Aorta (tissue), 5 donors: ENCODE data around the gene UBE2O. TPM values are rescaled to one million over a fixed set of nuclear protein-coding genes. Genes with fewer than 3 reads are reported as not detected.

Experiments
- ATAC-seq: fragments of 200-7000 bp; cut with Tn5 transposase; one replicate; pipeline ENCODE4 v1.9.1; 2022; ENCODE audit warnings: moderate library complexity; ENCODE audit not compliant: low FRiP score
- DNase-seq, 2 donors: peaks; one replicate each; pipeline ENCODE4 v3.0.0-alpha.2; 2020
- H3K27ac ChIP-seq, 2 donors: one replicate each; pipeline ENCODE4 v1.5.1; 2013; ENCODE audit warnings: low read length in 2 of 2, mild to moderate bottlenecking in 2 of 2, moderate library complexity in 2 of 2, control low read depth in 1 of 2, inconsistent platforms in 1 of 2, low read depth in 1 of 2
- H3K27me3 ChIP-seq, 2 donors: one replicate each; pipeline ENCODE4 v1.6.1; 2013; ENCODE audit warnings: control low read depth in 1 of 2, low read length in 1 of 2, mild to moderate bottlenecking in 1 of 2, moderate library complexity in 1 of 2; ENCODE audit not compliant: insufficient read depth in 2 of 2, control insufficient read depth in 1 of 2
- H3K36me3 ChIP-seq, 2 donors: one replicate each; pipeline ENCODE4 v1.6.1; 2013; ENCODE audit warnings: control low read depth in 1 of 2, low read length in 1 of 2, mild to moderate bottlenecking in 1 of 2; ENCODE audit not compliant: insufficient read depth in 2 of 2, control insufficient read depth in 1 of 2
- H3K4me1 ChIP-seq, 2 donors: one replicate each; pipeline ENCODE4 v1.6.1; 2013; ENCODE audit warnings: low read length in 2 of 2, control low read depth in 1 of 2, mild to moderate bottlenecking in 1 of 2, moderate library complexity in 1 of 2; ENCODE audit not compliant: insufficient read depth in 2 of 2, control insufficient read depth in 1 of 2
- H3K4me3 ChIP-seq, 2 donors: one replicate each; pipeline ENCODE4 v1.5.1; 2013; ENCODE audit warnings: low read length in 2 of 2, control low read depth in 1 of 2, mild to moderate bottlenecking in 1 of 2
- H3K9me3 ChIP-seq: one replicate; pipeline ENCODE4 v1.6.1; 2013; ENCODE audit warnings: mild to moderate bottlenecking, low read length; ENCODE audit not compliant: control insufficient read depth
- WGBS, 2 donors: extraction: QIAGEN DNeasy Blood & Tissue Kit; methylation state at CpG; one replicate each; pipeline ENCODE4 v1.1.7; 2013; 5-methylcytosine and 5-hydroxymethylcytosine counted together
- intact Hi-C, 2 donors: fragments of 100-400 bp; cut with DNase I; formaldehyde crosslinking; loops; one replicate each; pipeline versions ENCODE4 v1.14.2 to v1.15.0; 2022
- polyA plus RNA-seq, 2 donors: library from polyadenylated mRNA; stranded (reverse); fragments of 200-250 nt; gene quantifications; one replicate each; pipeline ENCODE4 v1.2.3, GENCODE V29; 2013
- total RNA-seq, 2 donors: library from RNA; stranded (reverse); fragmentation: NEBNext Ultra II Directional; extraction: Animal tissue kit (Norgen Biotek cat#: 25700); gene quantifications; one replicate each; pipeline ENCODE4 v1.2.1, GENCODE V29; 2021
- donor health status: healthy with polysubstance abuse.
- donor health status: Bipolar disorder and iron deficiency.
- donor health status: DM: no; HTN: no; CAD: no.
- donor health status: DM: no; HTN: no; CAD: no.
- donor health status: DM: yes; HTN: yes; CAD: no.

UBE2O gene
- total and polyA plus RNA-seq, 4 donors: 2.5 to 24.7 (median 12.5) TPM

DNA sequence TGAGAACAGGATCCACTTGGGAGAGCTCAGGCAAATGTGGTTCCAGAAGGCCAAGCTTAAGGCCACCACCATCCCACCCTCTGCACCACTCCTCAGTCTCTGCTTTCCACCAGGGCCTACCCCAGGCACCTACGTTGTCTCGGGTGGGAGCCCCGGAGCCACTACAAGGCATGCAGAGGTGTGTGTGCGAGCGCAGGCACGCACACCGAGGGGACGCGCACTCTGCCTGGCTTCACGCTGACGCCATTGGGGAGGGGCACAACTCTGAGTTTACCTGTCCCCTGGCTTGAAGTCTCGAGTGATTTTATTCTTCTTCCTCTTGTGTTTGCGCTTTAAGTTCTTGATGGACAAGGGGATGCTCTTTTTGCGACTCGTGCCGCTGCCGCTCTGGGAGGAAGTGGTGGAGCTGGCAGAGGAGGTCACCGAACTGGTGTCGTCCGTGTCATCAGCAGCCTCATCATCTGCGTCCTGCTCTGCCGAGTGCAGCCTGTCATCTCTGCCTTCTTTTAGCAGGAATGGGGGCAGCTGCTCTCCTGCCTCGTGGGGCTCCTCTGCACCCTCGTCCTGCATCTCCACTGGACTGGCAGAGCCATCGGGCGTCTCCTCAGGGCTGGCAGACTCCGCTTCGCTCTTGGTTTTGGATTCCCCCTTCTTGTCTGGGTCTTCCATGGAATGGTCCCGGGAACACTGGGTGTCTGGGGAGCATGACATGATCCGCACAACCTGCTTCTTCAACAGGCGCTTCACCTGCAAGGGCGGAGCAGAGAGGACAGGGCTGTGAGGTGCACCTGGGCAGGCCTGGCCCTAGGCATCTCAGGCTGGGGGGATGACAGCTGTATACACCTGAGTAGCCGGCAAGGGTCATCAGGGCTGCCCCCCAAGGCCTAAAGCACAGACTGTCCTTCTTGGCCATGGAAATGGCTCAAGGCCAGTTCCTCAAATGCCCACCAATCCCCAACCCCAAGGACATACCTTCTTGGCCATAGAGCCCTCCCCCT, 53.5 kb downstream of the UBE2O start:
- Histone ChIP-seq H3K9me3 (no peaks in the 10 kb centered on the region), H3K27me3 (no peaks in the 10 kb centered on the region), H3K4me3 (no peak overlapping the region), H3K4me1 (no peaks in the 10 kb centered on the region), H3K36me3 (peaks cover 0 to 13% of the 10 kb centered on the region in 2 donors), H3K27ac (no peak overlapping the region)
- ATAC-seq: no peak
- peak in 1 of 2 donors; percentile 66 for DNase-seq
- WGBS, 2 donors: 91 to 92% methylated on average over 28 to 33 of the region's 33 CpGs
- intact Hi-C loops: loop anchor here (2.0 kb wide), 2 partner anchors 95 to 97 kb away; no protein-coding TSS in a partner anchor

DNA sequence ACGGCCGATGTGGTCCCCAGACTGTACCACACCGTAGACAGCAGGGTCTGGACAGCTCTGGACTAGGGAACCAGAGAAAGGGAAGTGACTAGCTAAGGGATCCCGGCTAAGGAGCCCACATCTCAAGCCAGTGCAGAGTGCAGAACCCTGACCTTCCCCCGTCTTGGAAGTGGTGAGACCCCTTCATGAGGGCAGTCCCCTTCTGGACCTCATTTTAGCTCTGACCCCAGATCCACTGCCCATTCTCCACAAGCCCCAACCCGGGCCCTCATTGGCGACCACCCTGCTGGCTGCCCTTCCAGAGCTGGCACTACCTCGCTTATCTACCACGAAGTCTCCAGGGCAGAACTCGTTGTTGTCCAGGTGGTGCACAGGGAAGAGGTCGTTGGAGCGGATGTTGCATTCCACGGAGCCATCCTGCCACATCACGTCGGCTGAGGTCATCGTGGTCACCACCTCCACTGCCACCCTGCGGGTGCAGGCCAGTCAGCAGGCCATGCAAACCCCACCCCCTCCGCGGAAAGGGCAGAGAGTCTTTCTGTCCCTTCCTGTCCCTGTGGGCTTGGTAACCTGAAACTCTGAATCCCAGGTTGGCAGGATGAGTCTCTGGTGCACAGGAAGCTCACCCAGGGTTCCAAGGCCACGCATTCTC, 54.3 kb downstream of the UBE2O start:
- intact Hi-C loops: loop anchor here (2.0 kb wide), 2 partner anchors 94 to 96 kb away; no protein-coding TSS in a partner anchor
- peak; percentile 33 for ATAC-seq

DNA sequence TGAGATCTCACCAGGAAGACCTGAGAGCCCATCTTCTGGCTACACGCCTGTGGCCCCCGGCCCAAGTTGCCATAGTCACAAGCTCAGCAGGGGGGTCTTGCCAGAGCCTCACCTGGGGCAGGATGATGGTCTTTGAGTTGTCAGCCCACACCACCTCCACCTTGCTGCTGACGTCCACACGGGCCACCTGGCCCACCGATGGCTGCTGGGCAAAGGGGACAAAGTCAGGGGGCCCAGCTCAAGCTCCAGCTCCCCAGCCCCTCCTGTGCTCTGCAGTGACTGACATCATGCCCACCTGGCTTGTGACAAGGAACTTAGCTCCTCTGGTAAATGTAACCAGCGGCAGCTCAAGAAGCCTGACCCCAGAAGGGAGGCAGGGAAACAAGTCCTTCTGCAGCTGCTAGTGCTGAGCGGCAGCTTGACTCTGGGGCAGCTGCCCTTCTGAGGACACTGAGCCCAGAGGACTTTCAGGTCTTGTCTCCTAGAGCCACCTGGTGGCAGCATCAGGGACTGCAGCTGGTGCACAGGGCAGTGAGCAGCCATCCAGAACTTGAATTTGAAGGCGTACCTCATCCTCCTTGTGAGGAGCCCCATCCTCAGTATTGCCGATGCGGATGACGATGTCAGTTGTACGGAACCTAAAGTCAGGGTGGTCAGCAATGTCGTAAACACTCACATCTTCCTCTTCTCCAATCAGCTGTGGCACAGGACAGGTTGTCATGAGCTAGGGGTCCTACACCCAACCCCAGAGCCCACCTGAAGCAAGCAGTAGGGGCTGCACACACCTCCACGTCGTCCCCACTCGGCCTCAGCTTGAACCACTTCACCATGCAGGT, 55.0 kb downstream of the UBE2O start:
- no peaks in the 10 kb centered on the region for H3K27me3 ChIP-seq
- H3K4me3 ChIP-seq: no peak overlapping the region
- H3K9me3 ChIP-seq: no peaks in the 10 kb centered on the region
- DNase-seq (peak; percentile 93 to 97), ATAC-seq (peak; percentile 84)
- 51 to 53% methylated on average over 16 of the region's 16 CpGs for WGBS, 2 donors
- H3K27ac ChIP-seq: no peak overlapping the region
- peaks cover 0 to 13% of the 10 kb centered on the region in 2 donors for H3K36me3 ChIP-seq
- no peaks in the 10 kb centered on the region for H3K4me1 ChIP-seq
- intact Hi-C loops: loop anchor here (2.0 kb wide), 2 partner anchors 93 to 95 kb away; no protein-coding TSS in a partner anchor

More for the DNA sequence above, 54.3 kb downstream of the UBE2O start:
- WGBS, 2 donors: 79 to 80% methylated on average over 20 of the region's 20 CpGs
- H3K4me3 ChIP-seq: no peak overlapping the region
- H3K27ac ChIP-seq: no peak overlapping the region
- no peaks in the 10 kb centered on the region for H3K4me1 ChIP-seq
- DNase-seq: no peak
- H3K36me3 ChIP-seq: peaks cover 0 to 13% of the 10 kb centered on the region in 2 donors
- H3K27me3 ChIP-seq: no peaks in the 10 kb centered on the region
- no peaks in the 10 kb centered on the region for H3K9me3 ChIP-seq

DNA sequence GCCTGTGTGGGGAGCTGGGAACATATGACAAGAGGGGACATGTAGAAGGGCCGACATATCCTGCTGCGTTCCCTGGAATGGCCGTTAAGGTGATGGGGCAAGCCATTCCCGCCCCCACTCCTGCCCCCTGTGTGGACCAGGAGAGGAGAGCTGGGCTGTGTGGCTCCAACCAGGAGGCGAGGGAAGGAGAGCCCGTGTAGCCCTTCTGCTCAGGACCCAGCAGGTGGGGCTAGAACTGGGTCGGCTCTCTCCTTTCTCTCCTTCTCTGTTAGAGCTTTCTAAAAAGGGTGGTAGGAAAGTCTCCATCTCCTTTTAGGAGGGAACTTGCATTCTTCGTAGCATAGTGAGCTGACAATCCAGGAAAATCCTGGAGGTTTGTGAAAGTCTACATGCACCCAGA, 55.8 kb downstream of the UBE2O start:
- peaks cover 0 to 10% of the 10 kb centered on the region in 2 donors for H3K36me3 ChIP-seq
- no peak for ATAC-seq
- H3K9me3 ChIP-seq: no peaks in the 10 kb centered on the region
- no peak overlapping the region for H3K4me3 ChIP-seq
- intact Hi-C loops: no loop called here
- 90 to 96% methylated on average over 8 of the region's 8 CpGs for WGBS, 2 donors
- H3K27ac ChIP-seq: no peak overlapping the region
- H3K4me1 ChIP-seq: no peaks in the 10 kb centered on the region
- DNase-seq: no peak
- H3K27me3 ChIP-seq: no peaks in the 10 kb centered on the region

DNA sequence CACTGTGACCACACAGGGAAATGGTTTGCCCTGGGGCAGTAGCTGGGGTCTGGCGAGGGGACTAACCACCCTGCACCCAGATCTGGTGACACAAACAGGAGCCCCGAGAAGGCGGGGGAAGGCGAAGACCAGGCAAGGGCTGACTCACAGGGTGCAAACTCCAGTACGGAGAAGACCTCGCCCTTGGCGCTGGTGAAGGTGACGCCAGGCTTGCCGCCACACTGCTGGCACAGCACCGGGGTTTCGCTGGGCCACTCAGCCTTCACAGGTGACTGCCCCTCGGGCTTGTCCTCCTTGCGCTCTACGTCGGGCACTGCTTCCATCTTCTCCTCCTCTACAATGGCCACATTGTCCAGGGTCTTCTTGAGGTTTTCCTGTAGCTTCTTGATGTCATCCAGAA, 57.0 kb downstream of the UBE2O start:
- H3K27me3 ChIP-seq: no peaks in the 10 kb centered on the region
- ATAC-seq (no peak), DNase-seq (no peak)
- H3K9me3 ChIP-seq: no peaks in the 10 kb centered on the region
- intact Hi-C loops: no loop called here
- H3K4me3 ChIP-seq: no peak overlapping the region
- H3K36me3 ChIP-seq: peaks cover 0 to 10% of the 10 kb centered on the region in 2 donors
- 91 to 96% methylated on average over 15 of the region's 15 CpGs for WGBS, 2 donors
- H3K4me1 ChIP-seq: no peaks in the 10 kb centered on the region
- no peak overlapping the region for H3K27ac ChIP-seq

DNA sequence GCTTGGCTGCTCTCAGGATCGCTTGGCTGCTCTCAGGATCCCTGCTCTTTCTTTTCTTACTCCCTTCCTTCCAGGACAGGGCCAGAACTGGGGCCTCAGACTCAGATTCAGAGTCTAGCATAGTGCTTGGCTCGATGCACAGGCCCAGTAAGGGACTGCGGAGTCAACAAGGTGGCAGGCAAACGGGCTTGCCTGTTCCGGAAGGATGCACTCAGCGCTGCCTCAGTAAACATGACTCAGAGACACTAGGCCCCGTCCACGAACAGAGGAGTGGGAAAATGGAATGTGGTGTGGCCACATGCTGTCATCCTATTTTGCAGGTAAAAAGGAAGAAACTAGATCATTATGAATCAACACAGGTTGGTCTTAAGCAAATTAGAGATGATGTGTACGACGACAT, 58.8 kb downstream of the UBE2O start:
- intact Hi-C loops: no loop called here
- Histone ChIP-seq H3K4me1 (no peaks in the 10 kb centered on the region), H3K4me3 (no peak overlapping the region), H3K27me3 (no peaks in the 10 kb centered on the region), H3K36me3 (peaks cover 0 to 4% of the 10 kb centered on the region in 2 donors), H3K9me3 (no peaks in the 10 kb centered on the region), H3K27ac (no peak overlapping the region)
- 82 to 89% methylated on average over 10 of the region's 10 CpGs for WGBS, 2 donors
- ATAC-seq (no peak), DNase-seq (no peak)

DNA sequence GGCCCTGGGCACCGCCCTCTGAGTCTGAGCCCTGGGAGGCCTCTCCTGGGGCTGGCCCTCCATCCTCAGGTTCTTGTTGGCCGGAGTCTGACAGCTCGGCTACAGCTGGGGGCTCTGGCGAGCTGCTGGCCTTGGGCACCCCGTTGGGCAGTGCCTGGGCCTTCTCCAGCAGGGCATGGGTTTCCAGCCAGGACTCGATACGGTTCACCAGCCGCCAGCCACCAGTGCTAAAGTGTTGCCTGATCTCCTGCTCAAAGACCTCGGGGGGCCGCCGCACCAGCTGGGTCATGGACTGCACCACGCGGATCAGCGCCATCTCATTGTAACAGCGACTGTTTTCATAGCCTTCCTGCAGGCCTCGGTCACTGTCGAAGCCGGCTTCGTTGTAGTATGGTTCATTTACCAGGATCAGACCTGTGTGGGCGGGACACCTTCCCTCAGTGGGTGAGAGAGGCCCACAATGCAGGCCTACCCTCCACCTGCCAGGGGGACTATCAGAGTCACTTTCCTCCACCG, 61.7 kb downstream of the UBE2O start:
- Histone ChIP-seq H3K27ac (no peak overlapping the region), H3K4me1 (no peaks in the 10 kb centered on the region), H3K4me3 (no peak overlapping the region), H3K9me3 (no peaks in the 10 kb centered on the region), H3K36me3 (peaks cover 0 to 3% of the 10 kb centered on the region in 2 donors), H3K27me3 (no peaks in the 10 kb centered on the region)
- no peak for DNase-seq
- WGBS, 2 donors: 94 to 95% methylated on average over 21 of the region's 21 CpGs
- ATAC-seq: no peak
- intact Hi-C loops: no loop called here

DNA sequence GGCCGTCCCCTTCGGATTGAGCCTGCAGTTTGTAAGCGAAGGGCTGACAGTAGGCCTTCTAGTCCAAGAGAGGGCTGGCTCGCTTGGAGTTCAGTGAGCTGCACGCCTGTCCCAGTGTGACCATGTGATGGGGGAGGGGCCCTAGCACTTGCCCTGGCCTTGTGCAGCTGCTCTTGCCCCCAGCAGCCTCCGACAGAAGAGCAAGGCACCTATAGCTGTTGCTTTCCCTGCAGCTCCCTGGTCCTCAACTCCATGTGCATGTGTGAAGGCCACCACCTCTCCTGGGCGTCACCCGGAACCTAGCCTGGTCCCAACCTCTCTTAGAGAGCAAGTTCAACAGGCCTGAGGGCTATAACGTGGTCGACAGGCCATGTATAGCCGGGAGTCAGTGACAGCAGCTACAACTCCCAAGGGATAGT, 62.9 kb downstream of the UBE2O start:
- H3K9me3 ChIP-seq: no peaks in the 10 kb centered on the region

More for the DNA sequence above, 62.9 kb downstream of the UBE2O start:
- no peaks in the 10 kb centered on the region for H3K36me3 ChIP-seq
- no peak for ATAC-seq
- DNase-seq: no peak
- intact Hi-C loops: no loop called here
- 77 to 82% methylated on average over 11 of the region's 11 CpGs for WGBS, 2 donors
- no peaks in the 10 kb centered on the region for H3K4me1 ChIP-seq
- H3K4me3 ChIP-seq: no peak overlapping the region
- H3K27ac ChIP-seq: no peak overlapping the region
- no peaks in the 10 kb centered on the region for H3K27me3 ChIP-seq
